HCT116 (cell line): ENCODE results near the gene RIMBP2. TPM values are rescaled to one million over a fixed set of nuclear protein-coding genes. Genes with fewer than 3 reads are reported as not detected.

Source experiments
- ATAC-seq: fragments of 200-7000 bp; cut with Tn5 transposase; 2 replicates; pipeline ENCODE4 v1.9.1; 2020; ENCODE audit warnings: mild to moderate bottlenecking, moderate library complexity
- BruUV-seq: library from RNA; stranded (reverse); fragments of 400-500 nt; replicated peaks from 2 replicates; lab custom pipeline; 2021; lab: Mats Ljungman, UMichigan
- CTCF ChIA-PET: fragments of 300-600 bp; sonication (Branson Sonifier 250); formaldehyde crosslinking; loops from one replicate; lab custom pipeline; 2021; ENCODE audit warnings: antibody characterized with exemption; lab: Charles Lee
- POLR2A ChIA-PET: fragments of 300-600, 350-600 bp; sonication (Branson Sonifier 250); formaldehyde crosslinking; loops from one replicate; lab custom pipeline; 2021; ENCODE audit warnings: antibody characterized with exemption; lab: Charles Lee
- RAD21 ChIA-PET, 2 experiments: fragments of 300-600 bp; sonication (Branson Sonifier 250); formaldehyde crosslinking; loops; one replicate each; lab custom pipeline; 2023; ENCODE audit warnings: low total read pairs in 2 of 2; ENCODE audit not compliant: uncharacterized antibody in 2 of 2, unreplicated experiment in 2 of 2, low non-redundant PET in 1 of 2; lab: Charles Lee
- DNase-seq: peaks from one replicate; pipeline ENCODE4 v3.0.0-alpha.2; 2010; ENCODE audit warnings: low read depth, low spot score
- H2AFZ ChIP-seq: fragments of 200-600 bp; shearing (Covaris generic), sonication (generic); 2 replicates; pipeline ENCODE4 v1.6.1; 2017; ENCODE audit warnings: low read depth, mixed run types, mixed read lengths, antibody characterized with exemption, low read length; ENCODE audit not compliant: poor library complexity, severe bottlenecking
- H3K27ac ChIP-seq: 2 replicates; pipeline ENCODE4 v1.5.1; 2012; ENCODE audit warnings: low read depth, low read length
- H3K27me3 ChIP-seq: fragments of 200-600 bp; sonication (generic); 2 replicates; pipeline ENCODE4 v1.6.1; 2016; ENCODE audit warnings: mixed run types, low read length, mixed read lengths; ENCODE audit not compliant: insufficient read depth
- H3K36me3 ChIP-seq, 2 experiments: fragments of 200-500 bp in 1 of 2; fragments of 200-600 bp in 1 of 2; sonication (Bioruptor generic) in 1 of 2; sonication (generic) in 1 of 2; 2 replicates each; pipeline versions ENCODE4 v1.5.1 to v1.6.1; 2014 to 2016; ENCODE audit warnings: low read length in 2 of 2, inconsistent platforms in 1 of 2, mixed read lengths in 1 of 2, mixed run types in 1 of 2; ENCODE audit not compliant: insufficient read depth in 2 of 2, control insufficient read depth in 1 of 2
- H3K4me1 ChIP-seq, 2 experiments: fragments of 200-600 bp in 1 of 2; sonication (generic) in 1 of 2; 2 replicates each; pipeline versions ENCODE4 v1.5.1 to v1.6.1; 2012 to 2017; ENCODE audit warnings: low read length in 2 of 2, inconsistent platforms in 1 of 2, mild to moderate bottlenecking in 1 of 2, mixed read lengths in 1 of 2, mixed run types in 1 of 2, moderate library complexity in 1 of 2; ENCODE audit not compliant: insufficient read depth in 2 of 2, control insufficient read depth in 1 of 2
- H3K4me2 ChIP-seq: fragments of 200-600 bp; sonication (generic); 2 replicates; pipeline ENCODE4 v1.6.1; 2017; ENCODE audit warnings: mixed run types, low read length, mixed read lengths
- H3K4me3 ChIP-seq, 2 experiments: fragments of 200-600 bp in 1 of 2; sonication (generic) in 1 of 2; replicated peaks in 1 of 2; 2 replicates each; pipeline ENCODE4 v1.5.1; 2011 to 2016; ENCODE audit warnings: low read length in 2 of 2, control low read depth in 1 of 2, low read depth in 1 of 2, mild to moderate bottlenecking in 1 of 2, mixed read lengths in 1 of 2, mixed run types in 1 of 2
- H3K79me2 ChIP-seq: fragments of 200-600 bp; sonication (generic); 2 replicates; pipeline ENCODE4 v1.6.1; 2017; ENCODE audit warnings: mild to moderate bottlenecking, mixed run types, low read length, moderate library complexity, mixed read lengths; ENCODE audit not compliant: insufficient read depth
- H3K9ac ChIP-seq: fragments of 200-600 bp; sonication (generic); 2 replicates; pipeline ENCODE4 v1.6.1; 2016; ENCODE audit warnings: low read length, mixed read lengths
- H3K9me2 ChIP-seq: fragments of 200-600 bp; sonication (generic), shearing (Covaris generic); 2 replicates; pipeline ENCODE4 v1.6.1; 2017; ENCODE audit warnings: mixed run types, mild to moderate bottlenecking, moderate library complexity; ENCODE audit not compliant: insufficient read depth
- H3K9me3 ChIP-seq, 2 experiments: fragments of 200-500 bp in 1 of 2; fragments of 200-600 bp in 1 of 2; sonication (Bioruptor generic) in 1 of 2; sonication (generic) in 1 of 2; 2 replicates each; pipeline ENCODE4 v1.6.1; 2014 to 2017; ENCODE audit warnings: low read length in 2 of 2, mixed read lengths in 2 of 2, inconsistent platforms in 1 of 2, low read depth in 1 of 2, mild to moderate bottlenecking in 1 of 2, mixed run types in 1 of 2, moderate library complexity in 1 of 2; ENCODE audit not compliant: control insufficient read depth in 1 of 2, insufficient read depth in 1 of 2
- H4K20me1 ChIP-seq: fragments of 200-600 bp; sonication (generic), shearing (Covaris generic); 2 replicates; pipeline ENCODE4 v1.6.1; 2017; ENCODE audit warnings: mixed run types, mild to moderate bottlenecking, moderate library complexity; ENCODE audit not compliant: insufficient read depth
- CEBPB ChIP-seq: IDR thresholded peaks from 2 replicates; pipeline ENCODE4 v1.6.1; 2012; ENCODE audit warnings: low read depth
- EGR1 ChIP-seq: IDR thresholded peaks from 2 replicates; pipeline ENCODE4 v1.6.1; 2012; ENCODE audit warnings: low read depth
- EZH2phosphoT487 ChIP-seq: fragments of 200-600 bp; IDR thresholded peaks from 2 replicates; pipeline ENCODE4 v1.6.1; 2018; ENCODE audit warnings: antibody characterized with exemption, borderline replicate concordance
- JUND ChIP-seq: IDR thresholded peaks from 2 replicates; pipeline ENCODE4 v1.6.1; 2012
- POLR2A ChIP-seq: IDR thresholded peaks from 2 replicates; pipeline ENCODE4 v1.7.0; 2011; ENCODE audit warnings: borderline replicate concordance; ENCODE audit not compliant: insufficient read depth, insufficient read length; ENCODE audit errors: extremely low read depth
- POLR2AphosphoS5 ChIP-seq: IDR thresholded peaks from 2 replicates; pipeline ENCODE4 v1.6.1; 2011; ENCODE audit warnings: mild to moderate bottlenecking, low read depth, low read length, moderate library complexity
- RAD21 ChIP-seq: IDR thresholded peaks from 2 replicates; pipeline ENCODE4 v1.6.1; 2012; ENCODE audit warnings: low read depth, mild to moderate bottlenecking
- SIN3A ChIP-seq: IDR thresholded peaks from 2 replicates; pipeline ENCODE4 v1.6.1; 2012; ENCODE audit warnings: low read depth
- TCF7L2 ChIP-seq: IDR thresholded peaks from 2 replicates; pipeline ENCODE4 v1.7.0; 2011; ENCODE audit warnings: borderline replicate concordance, inconsistent platforms; ENCODE audit not compliant: insufficient read depth, insufficient read length; ENCODE audit errors: extremely low read depth
- ZFX ChIP-seq: fragments of 450-650 bp; IDR thresholded peaks from 2 replicates; pipeline ENCODE4 v1.6.1; 2017
- ZNF274 ChIP-seq: fragments of 200-500 bp; sonication (Bioruptor generic); IDR thresholded peaks from 2 replicates; pipeline ENCODE4 v1.6.1; 2014; ENCODE audit warnings: mild to moderate bottlenecking, low read depth, low read length, inconsistent platforms
- intact Hi-C: fragments of 100-400 bp; cut with micrococcal nuclease; formaldehyde crosslinking; loops from 2 replicates; pipeline ENCODE4 v1.10.0; 2022
- total RNA-seq: library from RNA; stranded (reverse); gene quantifications from one replicate; pipeline ENCODE4 v1.2.1, GENCODE V29; 2021; ENCODE audit not compliant: unreplicated experiment
- TF ChIP-seq, protein P1 (sequence below): IDR thresholded peaks from 2 replicates; pipeline ENCODE4 v1.6.1; 2012
- TF ChIP-seq, protein P2 (sequence below): IDR thresholded peaks from 2 replicates; pipeline ENCODE4 v1.6.1; 2012
- TF ChIP-seq, protein P3 (sequence below), 3 experiments: fragments of 200-600 bp in 1 of 3; sonication (generic) in 1 of 3; IDR thresholded peaks in 2 of 3; conservative IDR thresholded peaks in 1 of 3; 2 replicates each; pipeline ENCODE4 v1.5.1; 2012 to 2017; ENCODE audit warnings: low read depth in 2 of 3, low read length in 2 of 3, antibody characterized with exemption in 1 of 3, borderline replicate concordance in 1 of 3, control low read depth in 1 of 3, mild to moderate bottlenecking in 1 of 3, mixed read lengths in 1 of 3, mixed run types in 1 of 3, moderate library complexity in 1 of 3; ENCODE audit not compliant: insufficient read depth in 1 of 3
- TF ChIP-seq, protein P4 (sequence below): IDR thresholded peaks from 2 replicates; pipeline ENCODE4 v1.6.1; 2011; ENCODE audit warnings: mild to moderate bottlenecking, low read length, moderate library complexity; ENCODE audit not compliant: insufficient replicate concordance; ENCODE audit errors: extremely low read depth
- TF ChIP-seq, protein P5 (sequence below): IDR thresholded peaks from 2 replicates; pipeline ENCODE4 v1.6.1; 2012; ENCODE audit warnings: low read depth

Gene RIMBP2
- total RNA-seq, 1 experiment from 2014 or later: not detected

DNA sequence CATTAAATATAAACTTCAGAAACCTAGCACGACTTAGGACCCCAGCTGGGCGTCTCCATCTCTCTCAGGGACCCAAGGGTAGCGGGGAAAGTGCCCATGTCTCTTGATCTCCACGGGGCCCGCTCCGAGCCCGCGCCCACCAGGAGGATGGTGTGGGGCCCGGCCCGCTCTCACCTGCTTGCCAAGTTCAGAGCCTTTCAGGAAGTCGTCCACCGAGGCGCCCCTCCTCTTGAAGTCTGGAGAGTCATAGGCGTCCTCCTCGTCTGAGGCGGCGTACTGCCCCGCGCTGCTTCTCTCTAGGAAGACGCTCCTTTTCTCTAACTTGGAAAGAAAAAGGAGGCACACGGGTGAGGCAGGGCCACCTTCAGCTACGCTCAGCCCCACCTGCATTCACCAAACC lies 281.5 kb downstream of the RIMBP2 start:
- Histone ChIP-seq H3K27me3 (no peaks in the 10 kb centered on the region), H3K36me3 (no peaks in the 10 kb centered on the region), H3K4me1 (no peaks in the 10 kb centered on the region), H3K4me2 (no peak overlapping the region), H3K9ac (no peak overlapping the region), H3K9me2 (no peaks in the 10 kb centered on the region), H4K20me1 (no peaks in the 10 kb centered on the region), H3K27ac (no peak overlapping the region), H3K9me3 (no peaks in the 10 kb centered on the region), H3K4me3 (no peak overlapping the region), H3K79me2 (no peaks in the 10 kb centered on the region), H2AFZ (no peak overlapping the region)
- ATAC-seq: no peak
- no TSS peak for BruUV-seq
- ChIA-PET POLR2A (no interaction called here), RAD21 (no interaction called here), CTCF (no interaction called here)
- intact Hi-C loops: no loop called here
- no peak for TF ChIP-seq EZH2phosphoT487
- TF ChIP-seq, protein P1, sequence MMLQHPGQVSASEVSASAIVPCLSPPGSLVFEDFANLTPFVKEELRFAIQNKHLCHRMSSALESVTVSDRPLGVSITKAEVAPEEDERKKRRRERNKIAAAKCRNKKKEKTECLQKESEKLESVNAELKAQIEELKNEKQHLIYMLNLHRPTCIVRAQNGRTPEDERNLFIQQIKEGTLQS: no peak
- TF ChIP-seq POLR2AphosphoS5: no peak
- no peak for TF ChIP-seq ZNF274
- TF ChIP-seq, protein P2, sequence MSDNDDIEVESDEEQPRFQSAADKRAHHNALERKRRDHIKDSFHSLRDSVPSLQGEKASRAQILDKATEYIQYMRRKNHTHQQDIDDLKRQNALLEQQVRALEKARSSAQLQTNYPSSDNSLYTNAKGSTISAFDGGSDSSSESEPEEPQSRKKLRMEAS: no peak
- TF ChIP-seq JUND: no peak
- no peak for TF ChIP-seq EGR1
- no peak for TF ChIP-seq RAD21
- TF ChIP-seq SIN3A: no peak
- no peak for TF ChIP-seq ZFX
- TF ChIP-seq, protein P3, sequence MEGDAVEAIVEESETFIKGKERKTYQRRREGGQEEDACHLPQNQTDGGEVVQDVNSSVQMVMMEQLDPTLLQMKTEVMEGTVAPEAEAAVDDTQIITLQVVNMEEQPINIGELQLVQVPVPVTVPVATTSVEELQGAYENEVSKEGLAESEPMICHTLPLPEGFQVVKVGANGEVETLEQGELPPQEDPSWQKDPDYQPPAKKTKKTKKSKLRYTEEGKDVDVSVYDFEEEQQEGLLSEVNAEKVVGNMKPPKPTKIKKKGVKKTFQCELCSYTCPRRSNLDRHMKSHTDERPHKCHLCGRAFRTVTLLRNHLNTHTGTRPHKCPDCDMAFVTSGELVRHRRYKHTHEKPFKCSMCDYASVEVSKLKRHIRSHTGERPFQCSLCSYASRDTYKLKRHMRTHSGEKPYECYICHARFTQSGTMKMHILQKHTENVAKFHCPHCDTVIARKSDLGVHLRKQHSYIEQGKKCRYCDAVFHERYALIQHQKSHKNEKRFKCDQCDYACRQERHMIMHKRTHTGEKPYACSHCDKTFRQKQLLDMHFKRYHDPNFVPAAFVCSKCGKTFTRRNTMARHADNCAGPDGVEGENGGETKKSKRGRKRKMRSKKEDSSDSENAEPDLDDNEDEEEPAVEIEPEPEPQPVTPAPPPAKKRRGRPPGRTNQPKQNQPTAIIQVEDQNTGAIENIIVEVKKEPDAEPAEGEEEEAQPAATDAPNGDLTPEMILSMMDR (IDR thresholded peaks at IDR 0.05 in 2 of 3, conservative IDR thresholded peaks at IDR 0.05 in 1 of 3; ENCODE audit: borderline replicate concordance in 1 of 3, insufficient read depth in 1 of 3, low read depth in 2 of 3, low read length in 2 of 3): no peak
- no peak for TF ChIP-seq CEBPB
- no peak for TF ChIP-seq POLR2A
- no peak for TF ChIP-seq TCF7L2
- TF ChIP-seq, protein P4, sequence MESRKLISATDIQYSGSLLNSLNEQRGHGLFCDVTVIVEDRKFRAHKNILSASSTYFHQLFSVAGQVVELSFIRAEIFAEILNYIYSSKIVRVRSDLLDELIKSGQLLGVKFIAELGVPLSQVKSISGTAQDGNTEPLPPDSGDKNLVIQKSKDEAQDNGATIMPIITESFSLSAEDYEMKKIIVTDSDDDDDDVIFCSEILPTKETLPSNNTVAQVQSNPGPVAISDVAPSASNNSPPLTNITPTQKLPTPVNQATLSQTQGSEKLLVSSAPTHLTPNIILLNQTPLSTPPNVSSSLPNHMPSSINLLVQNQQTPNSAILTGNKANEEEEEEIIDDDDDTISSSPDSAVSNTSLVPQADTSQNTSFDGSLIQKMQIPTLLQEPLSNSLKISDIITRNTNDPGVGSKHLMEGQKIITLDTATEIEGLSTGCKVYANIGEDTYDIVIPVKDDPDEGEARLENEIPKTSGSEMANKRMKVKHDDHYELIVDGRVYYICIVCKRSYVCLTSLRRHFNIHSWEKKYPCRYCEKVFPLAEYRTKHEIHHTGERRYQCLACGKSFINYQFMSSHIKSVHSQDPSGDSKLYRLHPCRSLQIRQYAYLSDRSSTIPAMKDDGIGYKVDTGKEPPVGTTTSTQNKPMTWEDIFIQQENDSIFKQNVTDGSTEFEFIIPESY: no peak
- TF ChIP-seq, protein P5, sequence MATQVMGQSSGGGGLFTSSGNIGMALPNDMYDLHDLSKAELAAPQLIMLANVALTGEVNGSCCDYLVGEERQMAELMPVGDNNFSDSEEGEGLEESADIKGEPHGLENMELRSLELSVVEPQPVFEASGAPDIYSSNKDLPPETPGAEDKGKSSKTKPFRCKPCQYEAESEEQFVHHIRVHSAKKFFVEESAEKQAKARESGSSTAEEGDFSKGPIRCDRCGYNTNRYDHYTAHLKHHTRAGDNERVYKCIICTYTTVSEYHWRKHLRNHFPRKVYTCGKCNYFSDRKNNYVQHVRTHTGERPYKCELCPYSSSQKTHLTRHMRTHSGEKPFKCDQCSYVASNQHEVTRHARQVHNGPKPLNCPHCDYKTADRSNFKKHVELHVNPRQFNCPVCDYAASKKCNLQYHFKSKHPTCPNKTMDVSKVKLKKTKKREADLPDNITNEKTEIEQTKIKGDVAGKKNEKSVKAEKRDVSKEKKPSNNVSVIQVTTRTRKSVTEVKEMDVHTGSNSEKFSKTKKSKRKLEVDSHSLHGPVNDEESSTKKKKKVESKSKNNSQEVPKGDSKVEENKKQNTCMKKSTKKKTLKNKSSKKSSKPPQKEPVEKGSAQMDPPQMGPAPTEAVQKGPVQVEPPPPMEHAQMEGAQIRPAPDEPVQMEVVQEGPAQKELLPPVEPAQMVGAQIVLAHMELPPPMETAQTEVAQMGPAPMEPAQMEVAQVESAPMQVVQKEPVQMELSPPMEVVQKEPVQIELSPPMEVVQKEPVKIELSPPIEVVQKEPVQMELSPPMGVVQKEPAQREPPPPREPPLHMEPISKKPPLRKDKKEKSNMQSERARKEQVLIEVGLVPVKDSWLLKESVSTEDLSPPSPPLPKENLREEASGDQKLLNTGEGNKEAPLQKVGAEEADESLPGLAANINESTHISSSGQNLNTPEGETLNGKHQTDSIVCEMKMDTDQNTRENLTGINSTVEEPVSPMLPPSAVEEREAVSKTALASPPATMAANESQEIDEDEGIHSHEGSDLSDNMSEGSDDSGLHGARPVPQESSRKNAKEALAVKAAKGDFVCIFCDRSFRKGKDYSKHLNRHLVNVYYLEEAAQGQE: no peak
- DNase-seq: no peak
